OCI-LY7 (cell line): ENCODE data around the gene CD247.

ENCODE experiments used
- EZH2phosphoT487 ChIP-seq: fragments of 200-600 bp; sonication (generic); IDR thresholded peaks from 2 replicates; pipeline ENCODE4 v1.6.1; 2018; ENCODE audit warnings: low read depth, borderline replicate concordance, mild to moderate bottlenecking, mixed run types, antibody characterized with exemption, low read length, moderate library complexity, mixed read lengths
- TF ChIP-seq, protein P1 (sequence below): fragments of 200-600 bp; sonication (generic); conservative IDR thresholded peaks from 2 replicates; pipeline ENCODE4 v1.5.1; 2014; ENCODE audit warnings: mild to moderate bottlenecking, antibody characterized with exemption, low read length, moderate library complexity, mixed read lengths

DNA sequence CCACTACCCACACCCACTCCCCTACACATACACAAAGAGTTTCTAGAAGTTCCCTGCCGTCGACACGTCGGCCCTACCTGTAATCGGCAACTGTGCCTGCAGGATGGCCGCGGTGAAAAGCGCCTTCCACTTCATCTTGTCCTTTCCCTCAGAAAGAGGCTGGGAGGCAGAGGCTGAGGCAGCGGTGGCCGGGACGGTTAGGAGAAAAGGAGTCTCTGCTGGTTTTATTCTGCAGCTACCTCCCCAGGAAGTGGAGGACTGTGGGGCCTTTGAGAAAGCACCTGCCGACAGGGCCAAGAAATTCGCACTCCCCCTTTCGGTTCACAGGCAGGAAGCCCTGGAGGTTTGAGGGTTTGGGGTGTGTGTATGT is at the start of gene CD247:
- TF ChIP-seq, protein P1, sequence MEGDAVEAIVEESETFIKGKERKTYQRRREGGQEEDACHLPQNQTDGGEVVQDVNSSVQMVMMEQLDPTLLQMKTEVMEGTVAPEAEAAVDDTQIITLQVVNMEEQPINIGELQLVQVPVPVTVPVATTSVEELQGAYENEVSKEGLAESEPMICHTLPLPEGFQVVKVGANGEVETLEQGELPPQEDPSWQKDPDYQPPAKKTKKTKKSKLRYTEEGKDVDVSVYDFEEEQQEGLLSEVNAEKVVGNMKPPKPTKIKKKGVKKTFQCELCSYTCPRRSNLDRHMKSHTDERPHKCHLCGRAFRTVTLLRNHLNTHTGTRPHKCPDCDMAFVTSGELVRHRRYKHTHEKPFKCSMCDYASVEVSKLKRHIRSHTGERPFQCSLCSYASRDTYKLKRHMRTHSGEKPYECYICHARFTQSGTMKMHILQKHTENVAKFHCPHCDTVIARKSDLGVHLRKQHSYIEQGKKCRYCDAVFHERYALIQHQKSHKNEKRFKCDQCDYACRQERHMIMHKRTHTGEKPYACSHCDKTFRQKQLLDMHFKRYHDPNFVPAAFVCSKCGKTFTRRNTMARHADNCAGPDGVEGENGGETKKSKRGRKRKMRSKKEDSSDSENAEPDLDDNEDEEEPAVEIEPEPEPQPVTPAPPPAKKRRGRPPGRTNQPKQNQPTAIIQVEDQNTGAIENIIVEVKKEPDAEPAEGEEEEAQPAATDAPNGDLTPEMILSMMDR = no peak; the same call in 1 of the 2 replicates
- TF ChIP-seq EZH2phosphoT487 = no peak
